Esophagus muscularis mucosa (tissue), 3 donors: ENCODE measurements around the gene SLAMF7.
A peak's percentile ranks its signal among the peaks of the same experiment; 100 is the strongest.

ENCODE experiments used
- CTCF ChIP-seq, 3 experiments: fragments of 200-600 bp in 2 of 3; fragments of 450-650 bp in 1 of 3; sonication (generic) in 2 of 3; IDR thresholded peaks; one replicate each; pipeline ENCODE4 v1.5.1; 2017 to 2019; ENCODE audit warnings: antibody characterized with exemption in 3 of 3, mild to moderate bottlenecking in 2 of 3, moderate library complexity in 1 of 3
- POLR2A ChIP-seq: fragments of 450-650 bp; IDR thresholded peaks from one replicate; pipeline ENCODE4 v1.6.1; 2017; ENCODE audit warnings: antibody characterized with exemption, moderate library complexity, mild to moderate bottlenecking, low read depth
- POLR2AphosphoS5 ChIP-seq, 2 donors: sonication (generic); formaldehyde crosslinking; IDR thresholded peaks; one replicate each; pipeline ENCODE4 v1.6.1; 2017; ENCODE audit warnings: antibody characterized with exemption in 2 of 2

DNA sequence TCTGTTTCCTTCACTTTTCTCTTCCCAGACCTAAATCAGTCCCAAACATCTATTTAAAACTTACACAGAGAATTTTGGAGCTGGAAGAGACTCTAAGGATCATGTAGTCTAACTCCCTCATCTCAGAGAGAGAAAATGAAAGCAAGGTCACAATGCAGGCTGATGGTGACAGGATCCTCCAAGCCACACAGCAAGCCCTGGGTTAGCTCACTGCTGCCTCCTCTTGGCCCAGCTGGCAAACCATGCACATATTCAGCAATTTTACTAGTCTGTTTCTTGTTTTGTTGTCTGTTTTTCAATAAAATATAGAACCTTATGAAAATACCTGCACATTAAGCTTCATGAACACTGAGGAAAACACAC, 29.2 kb downstream of the SLAMF7 start:
- peak in 1 of 3 experiments; percentile 29 for TF ChIP-seq CTCF (IDR thresholded peaks at IDR 0.05)
- no peak for TF ChIP-seq POLR2A
- no peak for TF ChIP-seq POLR2AphosphoS5 (IDR thresholded peaks at IDR 0.05)
